ENCODE results near the gene KIAA1958. TPM values are rescaled to one million over a fixed set of nuclear protein-coding genes. Genes with fewer than 3 reads are reported as not detected.

KIAA1958 gene, protein sequence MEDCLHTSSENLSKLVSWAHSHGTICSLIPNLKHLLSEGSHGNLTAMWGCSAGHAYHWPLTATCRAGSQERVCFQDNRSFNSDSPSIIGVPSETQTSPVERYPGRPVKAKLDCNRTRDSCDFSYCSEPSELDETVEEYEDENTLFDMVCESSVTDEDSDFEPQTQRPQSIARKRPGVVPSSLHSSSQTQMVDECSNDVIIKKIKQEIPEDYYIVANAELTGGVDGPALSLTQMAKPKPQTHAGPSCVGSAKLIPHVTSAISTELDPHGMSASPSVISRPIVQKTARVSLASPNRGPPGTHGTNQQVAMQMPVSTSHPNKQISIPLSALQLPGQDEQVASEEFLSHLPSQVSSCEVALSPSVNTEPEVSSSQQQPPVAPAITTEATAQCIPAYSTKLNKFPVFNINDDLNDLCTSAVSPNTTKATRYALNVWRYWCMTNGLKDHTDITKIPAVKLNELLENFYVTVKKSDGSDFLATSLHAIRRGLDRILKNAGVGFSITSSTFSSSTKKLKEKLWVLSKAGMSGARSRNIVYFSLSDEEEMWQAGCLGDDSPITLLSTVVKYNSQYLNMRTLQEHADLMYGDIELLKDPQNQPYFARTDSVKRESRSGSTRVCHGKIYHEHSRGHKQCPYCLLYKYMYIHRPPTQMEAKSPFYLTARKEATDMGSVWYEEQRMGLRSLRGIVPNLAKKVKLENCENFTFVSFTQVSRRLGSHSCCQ
- 14.2 and 17.6 TPM in 2 replicates for total RNA-seq (2014; rRNA removed; shearing (Covaris generic))

DNA sequence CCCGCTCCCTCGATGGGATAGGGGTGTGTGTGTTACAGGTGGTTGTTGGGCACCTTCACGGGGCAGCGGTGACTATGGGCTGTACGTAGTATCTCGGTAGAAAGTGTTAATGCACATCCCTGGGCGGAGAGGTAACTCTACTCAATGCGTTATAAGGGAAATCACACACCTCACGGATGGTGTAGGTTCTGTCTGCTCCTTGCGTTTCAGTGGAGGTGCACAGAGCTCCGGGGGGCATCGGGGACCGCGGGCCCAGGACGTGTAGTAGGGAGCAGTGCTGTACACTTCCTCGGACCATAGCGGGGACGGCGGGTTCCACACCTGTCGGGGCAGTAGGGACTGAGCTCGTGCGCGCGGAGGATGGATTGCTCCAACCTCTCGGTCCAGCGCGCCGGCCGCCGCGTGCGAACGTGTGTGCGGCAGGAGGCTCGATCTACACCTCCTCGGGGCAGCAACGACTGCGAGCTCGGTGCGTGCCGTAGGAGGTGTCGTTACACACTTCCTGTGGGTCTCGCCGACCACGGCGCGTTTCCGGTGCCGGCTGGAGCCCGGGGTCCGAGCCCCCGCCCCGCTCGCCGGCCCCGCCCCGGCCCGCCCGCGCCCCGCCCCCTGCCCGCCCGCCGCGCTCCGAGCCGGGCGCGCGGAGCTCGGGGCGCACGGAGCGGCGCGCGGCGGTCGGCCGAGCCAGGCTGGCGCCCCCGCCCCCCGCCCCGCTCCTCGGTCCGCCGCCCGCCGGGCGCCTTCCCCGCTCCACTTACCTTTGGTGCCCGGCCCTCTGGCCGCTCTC, at the start of gene KIAA1958:
KIAA1958 (plus strand) TSS at position 607 of the 787 bp plus-strand sequence. CDS start 87,254 bp downstream, outside the sequence.
- DNase-seq: peak; percentile 96
- no peaks in the 10 kb centered on the region for H3K27me3 ChIP-seq (ENCODE audit: control insufficient read depth, insufficient read depth, low read length)
- H3K4me3 ChIP-seq (ENCODE audit: insufficient read depth, low read depth, low read length): peak within 1 kb of the TSS; percentile 92
- no peaks in the 10 kb centered on the region for H3K36me3 ChIP-seq (replicated peaks; ENCODE audit: control insufficient read depth, insufficient read depth, low read length)

GRCh38 chr9:112437406-112437805, 49.2 kb upstream of the KIAA1958 start:
- Histone ChIP-seq H3K36me3 (replicated peaks; ENCODE audit: control insufficient read depth, insufficient read depth, low read length) (peaks cover 1% of the 10 kb centered on the region; the same call in 1 of the 2 replicates), H3K4me3 (ENCODE audit: insufficient read depth, low read depth, low read length) (no peak overlapping the region), H3K27me3 (ENCODE audit: control insufficient read depth, insufficient read depth, low read length) (no peaks in the 10 kb centered on the region)
- no peak for DNase-seq

DNA sequence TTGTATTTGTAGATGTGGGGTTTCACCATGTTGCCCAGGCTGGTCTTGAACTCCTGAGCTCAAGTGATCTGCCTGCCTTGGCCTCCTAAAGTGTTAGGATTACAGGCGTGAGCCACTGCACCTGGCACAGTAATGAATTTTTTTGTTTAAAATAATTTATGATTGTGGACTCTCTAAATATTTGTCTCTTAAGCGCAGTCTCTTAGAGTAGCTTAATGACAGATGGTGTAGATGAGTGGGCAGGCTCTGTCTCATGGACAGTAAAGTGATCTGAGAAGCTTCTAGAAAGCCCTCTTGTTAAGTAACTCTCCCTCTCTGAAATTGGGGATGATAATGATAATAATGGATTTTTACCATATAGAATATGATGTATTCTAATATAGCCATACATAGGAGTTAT, 47.5 kb upstream of the KIAA1958 start:
- Histone ChIP-seq H3K36me3 (replicated peaks; ENCODE audit: control insufficient read depth, insufficient read depth, low read length) (no peaks in the 10 kb centered on the region; the same call in 1 of the 2 replicates), H3K4me3 (ENCODE audit: insufficient read depth, low read depth, low read length) (no peak overlapping the region), H3K27me3 (ENCODE audit: control insufficient read depth, insufficient read depth, low read length) (no peaks in the 10 kb centered on the region)
- no peak for DNase-seq

- no peak for DNase-seq
- Histone ChIP-seq H3K36me3 (replicated peaks; ENCODE audit: control insufficient read depth, insufficient read depth, low read length) (no peaks in the 10 kb centered on the region; the same call in 1 of the 2 replicates), H3K27me3 (ENCODE audit: control insufficient read depth, insufficient read depth, low read length) (no peaks in the 10 kb centered on the region), H3K4me3 (ENCODE audit: insufficient read depth, low read depth, low read length) (no peak overlapping the region)
Measured at GRCh38 chr9:112439825-112440224, 46.8 kb upstream of the KIAA1958 start.

- no peaks in the 10 kb centered on the region; the same call in 1 of the 2 replicates for H3K36me3 ChIP-seq (replicated peaks; ENCODE audit: control insufficient read depth, insufficient read depth, low read length)
- no peaks in the 10 kb centered on the region for H3K27me3 ChIP-seq (ENCODE audit: control insufficient read depth, insufficient read depth, low read length)
- no peak for DNase-seq
- no peak overlapping the region for H3K4me3 ChIP-seq (ENCODE audit: insufficient read depth, low read depth, low read length)
Measured at GRCh38 chr9:112443200-112443599, 43.4 kb upstream of the KIAA1958 start.

DNA sequence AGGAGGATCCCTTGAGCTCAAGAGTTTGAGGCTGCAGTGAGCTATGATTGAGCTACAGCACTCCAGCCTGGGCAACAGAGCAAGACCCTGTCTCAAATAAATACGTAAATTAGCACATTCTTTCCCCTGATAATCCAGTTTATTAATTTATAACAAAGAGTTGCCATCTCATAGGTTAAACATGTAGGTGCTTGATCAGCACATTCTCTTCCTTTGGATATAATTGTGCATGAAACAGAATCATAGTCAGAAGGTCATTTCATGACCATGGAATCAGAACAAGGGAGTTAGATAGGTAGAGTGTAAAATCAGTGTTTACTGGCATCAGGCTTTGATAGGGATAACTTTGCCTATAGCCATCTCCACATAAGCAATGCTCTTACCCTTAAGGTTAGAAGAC, 43.0 kb upstream of the KIAA1958 start:
- no peaks in the 10 kb centered on the region for H3K27me3 ChIP-seq (ENCODE audit: control insufficient read depth, insufficient read depth, low read length)
- H3K36me3 ChIP-seq (replicated peaks; ENCODE audit: control insufficient read depth, insufficient read depth, low read length): no peaks in the 10 kb centered on the region; the same call in 1 of the 2 replicates
- no peak for DNase-seq
- no peak overlapping the region for H3K4me3 ChIP-seq (ENCODE audit: insufficient read depth, low read depth, low read length)

DNA sequence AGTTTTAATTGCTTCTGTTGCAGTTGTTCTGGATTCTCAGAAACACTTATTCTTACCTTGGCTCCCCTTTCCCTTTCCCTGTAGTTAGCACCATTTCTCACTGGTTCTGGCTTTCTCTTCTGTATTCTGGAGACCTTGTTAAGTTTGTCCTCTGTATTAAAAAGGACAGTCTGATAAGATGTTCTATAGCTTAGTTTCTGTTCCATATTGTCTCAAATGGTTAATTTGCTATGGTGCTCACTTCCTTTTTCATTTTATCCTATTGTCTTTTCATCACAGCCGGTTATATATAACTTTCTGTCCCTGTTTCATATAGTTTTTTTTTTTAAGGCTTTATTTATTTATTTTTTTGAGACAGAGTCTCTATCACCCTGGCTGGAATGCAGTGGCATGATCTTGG, 41.4 kb upstream of the KIAA1958 start:
- Histone ChIP-seq H3K4me3 (ENCODE audit: insufficient read depth, low read depth, low read length) (no peak overlapping the region), H3K27me3 (ENCODE audit: control insufficient read depth, insufficient read depth, low read length) (no peaks in the 10 kb centered on the region), H3K36me3 (replicated peaks; ENCODE audit: control insufficient read depth, insufficient read depth, low read length) (no peaks in the 10 kb centered on the region; the same call in 1 of the 2 replicates)
- DNase-seq: no peak

DNA sequence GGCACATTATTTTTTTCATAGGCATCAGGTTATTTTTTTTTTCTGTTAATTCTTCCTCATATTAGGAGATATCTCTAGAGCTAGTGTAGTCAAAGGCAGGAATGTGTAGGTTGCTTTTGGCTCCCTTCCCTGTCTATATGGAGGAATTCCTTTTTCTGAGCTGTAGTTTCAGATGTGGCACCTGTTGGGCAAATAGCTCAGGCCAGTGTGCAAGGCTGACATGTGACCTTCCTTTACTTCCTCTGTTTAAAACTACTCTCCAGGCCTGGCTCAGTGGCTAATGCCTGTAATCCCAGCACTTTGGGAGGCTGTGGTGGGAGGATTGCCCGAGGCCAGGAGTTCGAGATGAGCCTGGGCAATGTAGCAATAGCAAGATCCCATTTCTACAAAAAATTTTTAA, 40.5 kb upstream of the KIAA1958 start:
- DNase-seq: no peak
- no peaks in the 10 kb centered on the region for H3K27me3 ChIP-seq (ENCODE audit: control insufficient read depth, insufficient read depth, low read length)
- no peaks in the 10 kb centered on the region; the same call in 1 of the 2 replicates for H3K36me3 ChIP-seq (replicated peaks; ENCODE audit: control insufficient read depth, insufficient read depth, low read length)
- no peak overlapping the region for H3K4me3 ChIP-seq (ENCODE audit: insufficient read depth, low read depth, low read length)

- Histone ChIP-seq H3K27me3 (ENCODE audit: control insufficient read depth, insufficient read depth, low read length) (no peaks in the 10 kb centered on the region), H3K36me3 (replicated peaks; ENCODE audit: control insufficient read depth, insufficient read depth, low read length) (no peaks in the 10 kb centered on the region; the same call in 1 of the 2 replicates), H3K4me3 (ENCODE audit: insufficient read depth, low read depth, low read length) (no peak overlapping the region)
- no peak for DNase-seq
Measured at GRCh38 chr9:112446526-112446925, 40.1 kb upstream of the KIAA1958 start.

DNA sequence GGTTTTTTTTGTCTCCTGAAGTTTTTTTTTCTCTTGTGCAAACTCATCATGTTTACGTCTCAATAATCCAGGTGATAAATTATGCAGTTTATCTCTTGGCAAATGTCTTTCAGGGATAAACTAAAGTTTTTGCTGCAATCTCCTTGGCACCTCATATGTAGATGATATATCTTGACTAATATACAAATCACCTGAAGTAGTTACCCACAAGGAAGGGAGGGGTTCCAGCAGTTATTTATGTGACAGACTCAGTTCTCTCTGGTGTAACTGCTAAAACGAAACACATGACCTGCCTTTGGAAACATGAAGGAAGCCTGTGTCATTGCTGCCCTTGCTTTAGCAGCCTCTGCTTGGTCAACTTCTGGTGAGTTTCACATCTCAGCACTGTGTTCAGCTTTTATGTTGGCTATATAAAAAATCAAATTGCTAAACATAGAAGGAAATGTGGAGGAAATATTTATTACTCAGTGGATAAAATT, 39.3 kb upstream of the KIAA1958 start:
- H3K4me3 ChIP-seq (ENCODE audit: insufficient read depth, low read depth, low read length): no peak overlapping the region
- H3K27me3 ChIP-seq (ENCODE audit: control insufficient read depth, insufficient read depth, low read length): no peaks in the 10 kb centered on the region
- no peak for DNase-seq
- H3K36me3 ChIP-seq (replicated peaks; ENCODE audit: control insufficient read depth, insufficient read depth, low read length): no peaks in the 10 kb centered on the region; the same call in 1 of the 2 replicates

DNA sequence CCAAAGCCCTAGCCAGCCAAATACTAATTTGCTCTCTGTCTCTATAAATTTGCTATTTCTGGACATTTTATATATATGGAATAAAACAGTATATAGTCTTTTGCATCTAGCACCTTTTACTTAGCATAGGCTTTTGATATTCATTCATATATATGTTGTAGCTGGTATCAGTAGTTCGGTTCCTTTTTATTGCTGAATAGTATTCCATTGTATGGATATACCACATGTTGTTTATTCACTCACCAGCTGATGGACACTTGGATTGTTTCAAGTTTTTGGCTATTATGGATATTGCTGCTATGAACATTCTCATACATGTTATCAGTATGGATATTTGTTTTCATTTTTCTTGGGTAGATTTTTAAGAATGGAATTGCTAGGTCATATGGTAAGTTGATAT, 23.8 kb upstream of the KIAA1958 start:
- Histone ChIP-seq H3K4me3 (ENCODE audit: insufficient read depth, low read depth, low read length) (no peak overlapping the region), H3K36me3 (replicated peaks; ENCODE audit: control insufficient read depth, insufficient read depth, low read length) (no peaks in the 10 kb centered on the region; the same call in 1 of the 2 replicates), H3K27me3 (ENCODE audit: control insufficient read depth, insufficient read depth, low read length) (no peaks in the 10 kb centered on the region)
- no peak for DNase-seq

DNA sequence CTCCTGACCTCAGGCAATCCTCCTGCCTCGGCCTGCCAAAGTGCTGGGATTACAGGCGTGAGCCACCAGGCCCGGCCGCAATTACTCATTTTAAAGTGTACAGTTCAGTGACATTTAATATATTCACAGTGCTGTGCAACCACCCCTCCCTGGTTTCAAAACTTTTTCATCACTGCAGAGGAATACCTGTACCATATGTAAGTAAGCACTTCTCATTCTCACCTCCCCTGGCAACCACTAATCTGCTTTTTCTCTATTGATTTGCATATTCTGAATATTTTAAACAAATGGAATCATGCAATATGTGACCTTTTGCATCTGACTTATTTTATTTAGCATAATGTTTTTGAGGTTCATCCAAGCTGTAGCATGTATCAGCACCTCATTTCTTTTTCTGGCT, 21.3 kb upstream of the KIAA1958 start:
- no peak for DNase-seq
- Histone ChIP-seq H3K27me3 (ENCODE audit: control insufficient read depth, insufficient read depth, low read length) (no peaks in the 10 kb centered on the region), H3K4me3 (ENCODE audit: insufficient read depth, low read depth, low read length) (no peak overlapping the region), H3K36me3 (replicated peaks; ENCODE audit: control insufficient read depth, insufficient read depth, low read length) (no peaks in the 10 kb centered on the region; the same call in 1 of the 2 replicates)

GRCh38 chr9:112472996-112473395, 13.6 kb upstream of the KIAA1958 start:
- DNase-seq: no peak
- Histone ChIP-seq H3K36me3 (replicated peaks; ENCODE audit: control insufficient read depth, insufficient read depth, low read length) (no peaks in the 10 kb centered on the region), H3K4me3 (ENCODE audit: insufficient read depth, low read depth, low read length) (no peak overlapping the region), H3K27me3 (ENCODE audit: control insufficient read depth, insufficient read depth, low read length) (no peaks in the 10 kb centered on the region)

DNA sequence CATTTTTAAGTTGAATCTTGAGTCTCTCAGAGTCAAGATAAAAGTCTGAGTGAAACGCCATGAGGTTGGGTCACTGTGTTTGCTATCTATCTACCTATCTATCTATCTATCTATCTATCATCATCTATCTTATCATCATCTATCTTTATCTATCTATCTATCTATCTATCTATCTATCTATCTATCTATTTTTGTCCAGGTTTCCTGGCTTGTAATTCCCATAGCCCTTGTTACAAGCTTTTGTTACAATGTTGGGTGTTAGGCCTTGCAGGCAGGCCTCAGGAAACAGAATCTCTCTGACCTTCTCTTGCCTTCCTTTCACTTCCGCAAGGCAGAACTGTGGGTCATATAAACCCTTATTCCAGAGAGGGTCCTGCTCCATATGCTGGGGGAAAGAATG, 12.6 kb upstream of the KIAA1958 start:
- no peaks in the 10 kb centered on the region for H3K27me3 ChIP-seq (ENCODE audit: control insufficient read depth, insufficient read depth, low read length)
- H3K4me3 ChIP-seq (ENCODE audit: insufficient read depth, low read depth, low read length): no peak overlapping the region
- H3K36me3 ChIP-seq (replicated peaks; ENCODE audit: control insufficient read depth, insufficient read depth, low read length): no peaks in the 10 kb centered on the region
- no peak for DNase-seq

Measured in H7 (cell line).